Measurements from ENCODE around the gene APOA1.

The APOA1 gene

DNA sequence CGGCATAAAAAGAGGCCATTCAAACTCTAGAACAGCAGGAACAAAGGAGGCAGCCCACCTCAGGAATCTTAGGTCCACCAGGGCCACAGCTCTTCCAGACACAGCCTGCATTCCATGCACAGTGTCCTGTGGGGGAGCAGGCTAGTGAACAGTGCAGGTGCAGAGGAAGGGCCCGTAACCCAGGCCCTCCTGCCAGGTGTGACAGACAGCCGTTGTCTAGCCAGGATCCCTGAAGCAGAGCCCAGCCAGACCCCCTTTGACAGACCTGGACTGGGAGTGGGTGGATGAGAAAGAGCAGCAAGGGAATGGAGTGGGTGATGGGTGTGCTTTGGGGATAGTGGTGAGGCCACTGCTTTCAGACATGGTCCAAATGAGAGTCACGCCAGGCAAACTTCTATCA is 48.4 kb downstream of the APOA1 start:
- no peak for DNase-seq (ENCODE audit: low read depth)

DNA sequence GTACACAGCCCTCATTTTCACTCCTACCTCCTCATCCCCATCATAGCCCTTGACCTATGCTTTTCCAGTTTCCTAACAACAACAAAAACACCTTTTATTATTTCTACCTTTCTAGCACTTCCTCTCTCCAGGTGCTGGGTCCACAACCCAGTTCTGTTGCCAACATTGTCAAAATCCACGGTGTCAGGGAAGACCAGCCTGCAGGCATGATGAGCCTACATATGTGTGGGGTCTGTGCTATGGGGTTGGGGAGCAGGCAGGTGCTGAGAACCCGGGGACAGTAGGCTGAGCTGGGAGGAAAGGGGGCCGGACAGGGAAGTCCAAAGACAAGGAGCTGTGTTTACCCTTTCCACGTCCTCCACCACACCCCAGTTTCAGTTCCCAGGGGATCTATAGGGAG is 48.9 kb downstream of the APOA1 start:
- no peak for DNase-seq (ENCODE audit: low read depth)

DNA sequence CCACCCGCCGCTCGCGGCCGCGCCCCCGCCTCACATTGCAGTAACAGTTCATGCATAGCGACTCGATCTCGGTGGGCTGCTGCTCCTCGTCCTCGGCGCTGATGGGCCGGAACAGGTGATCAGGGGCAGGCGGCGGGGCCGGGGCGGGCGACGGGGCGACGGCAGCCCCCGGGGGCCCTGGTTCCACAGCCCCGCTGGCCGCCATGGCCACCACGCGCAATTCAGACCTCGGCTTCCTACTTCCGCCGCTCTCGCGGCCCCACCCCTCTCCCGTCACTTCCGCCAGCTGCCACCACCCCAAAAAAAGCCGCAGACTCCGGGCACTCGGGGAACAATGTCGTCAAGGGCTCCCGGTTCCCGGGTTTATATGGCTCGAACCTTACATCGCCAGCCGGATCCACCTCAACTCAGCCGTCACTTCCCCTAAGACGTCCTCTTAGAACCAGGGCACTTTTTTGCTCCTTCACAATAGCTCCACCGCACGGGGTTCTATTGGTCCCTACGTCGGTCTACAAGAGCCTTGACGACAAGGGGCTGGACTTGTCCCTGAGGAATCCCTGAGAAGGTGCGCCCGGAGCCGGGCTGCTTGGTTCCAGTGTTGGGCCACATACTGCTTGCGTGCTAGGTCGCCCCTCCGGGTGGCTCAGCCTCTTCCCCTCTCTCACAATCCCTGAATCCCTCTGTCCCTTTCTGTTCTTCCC is 49.5 kb downstream of the APOA1 start, which contains the start of gene ZPR1:
TSS of gene ZPR1 (minus strand) at position 238 of the 701 bp plus-strand sequence. CDS start at position 205, 33 bp downstream.
- DNase-seq (ENCODE audit: low read depth), result peak; percentile 81

DNA sequence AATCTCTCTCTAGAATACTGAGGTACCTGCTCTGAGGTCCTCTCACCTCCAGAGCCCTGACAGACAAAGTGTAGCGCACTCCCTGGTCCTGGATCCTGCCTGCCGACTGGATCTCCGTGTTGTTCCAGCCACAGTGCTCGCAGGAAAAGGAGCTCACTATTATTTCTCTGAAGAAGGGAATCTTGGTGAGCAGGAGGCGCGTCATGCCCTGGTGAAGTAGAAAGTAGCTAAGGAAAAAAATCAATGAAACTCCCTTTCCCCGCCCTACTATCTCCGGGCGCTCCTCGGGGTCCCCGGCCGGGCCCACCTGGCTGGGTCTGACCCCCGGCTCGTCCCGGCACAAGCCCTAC is 50.0 kb downstream of the APOA1 start:
- DNase-seq (ENCODE audit: low read depth), result no peak

DNA sequence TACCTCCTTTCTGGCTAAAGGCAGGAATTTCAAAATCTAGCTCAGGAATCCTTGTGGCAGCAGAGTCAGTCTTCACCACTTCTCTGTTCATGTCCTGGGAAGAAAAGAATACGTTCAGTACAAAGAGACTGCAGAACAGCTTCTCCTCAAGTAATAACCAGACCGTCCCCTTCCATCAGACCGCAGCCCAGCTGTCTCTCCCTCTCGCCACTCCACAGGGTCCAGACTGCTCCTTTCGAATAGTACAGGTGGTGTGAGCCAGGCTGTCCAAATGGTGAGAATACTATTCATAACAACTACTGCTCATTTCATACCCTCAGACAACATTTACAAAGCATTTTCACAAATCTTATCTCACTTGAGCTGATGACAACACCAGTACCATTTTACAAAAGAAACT is 50.5 kb downstream of the APOA1 start:
- no peak for DNase-seq (ENCODE audit: low read depth)

DNA sequence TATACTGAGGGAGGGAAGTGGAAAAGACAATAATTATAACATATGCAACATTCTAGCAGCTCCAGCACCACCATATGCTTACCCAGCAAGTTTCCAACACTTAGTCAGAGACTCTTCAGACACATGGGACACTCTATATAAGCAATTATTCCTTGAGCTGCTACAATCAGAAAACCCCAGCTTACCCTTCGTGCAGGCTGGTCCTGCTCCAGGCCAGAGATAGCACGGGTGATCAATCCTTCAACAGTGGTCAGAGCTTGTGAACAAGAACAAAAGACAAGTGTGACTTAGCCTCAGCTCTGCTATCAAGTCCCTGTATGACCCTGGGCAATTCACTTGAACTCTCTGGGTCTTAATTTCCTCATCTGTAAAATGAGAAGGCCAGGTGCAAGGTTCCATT is 51.1 kb downstream of the APOA1 start:
- no peak for DNase-seq (ENCODE audit: low read depth)

Data from T follicular helper cell (primary cell).